Neural cell (in vitro differentiated cells): ENCODE results near the gene ELK4. TPM values are rescaled to one million over a fixed set of nuclear protein-coding genes. Genes with fewer than 3 reads are reported as not detected.

Experiments
- H2AFZ ChIP-seq: fragments of 200-600, 300-800 bp; sonication (generic), shearing (Covaris generic); 2 replicates; pipeline ENCODE4 v1.6.0; 2014; ENCODE audit warnings: low read depth, mild to moderate bottlenecking, antibody characterized with exemption, low read length, moderate library complexity
- H3F3A ChIP-seq: fragments of 200-600 bp; shearing (Covaris generic); 2 replicates; pipeline ENCODE4 v1.6.1; 2016; ENCODE audit warnings: mild to moderate bottlenecking, moderate library complexity, mixed read lengths, antibody characterized with exemption, low read length; ENCODE audit not compliant: insufficient read depth, poor library complexity, severe bottlenecking
- H3K27ac ChIP-seq: fragments of 200-600, 300-800 bp; sonication (generic), shearing (Covaris generic); 2 replicates; pipeline ENCODE4 v1.5.1; 2014; ENCODE audit warnings: mild to moderate bottlenecking, low read length, moderate library complexity
- H3K27me3 ChIP-seq: fragments of 300-800, 200-600 bp; sonication (generic), shearing (Covaris generic); 2 replicates; pipeline ENCODE4 v1.6.0; 2014; ENCODE audit warnings: mild to moderate bottlenecking, low read depth, low read length, moderate library complexity; ENCODE audit not compliant: insufficient read depth
- H3K36me3 ChIP-seq: fragments of 300-800, 200-600 bp; sonication (generic), shearing (Covaris generic); 2 replicates; pipeline ENCODE4 v1.5.1; 2014; ENCODE audit warnings: mild to moderate bottlenecking, antibody characterized with exemption, low read length, moderate library complexity; ENCODE audit not compliant: insufficient read depth
- H3K4me2 ChIP-seq: fragments of 300-800, 200-600 bp; sonication (generic), shearing (Covaris generic); 2 replicates; pipeline ENCODE4 v1.6.0; 2014; ENCODE audit warnings: mild to moderate bottlenecking, low read length
- H3K4me3 ChIP-seq: fragments of 300-800, 200-600 bp; sonication (generic), shearing (Covaris generic); 2 replicates; pipeline ENCODE4 v1.5.1; 2014; ENCODE audit warnings: mild to moderate bottlenecking, low read length, moderate library complexity
- H3K79me2 ChIP-seq: fragments of 200-600 bp; shearing (Covaris generic); replicated peaks from 2 replicates; pipeline ENCODE4 v1.6.0; 2014; ENCODE audit warnings: mild to moderate bottlenecking, low read length, moderate library complexity; ENCODE audit not compliant: insufficient read depth
- H3K9ac ChIP-seq: fragments of 300-800, 200-600 bp; sonication (generic), shearing (Covaris generic); 2 replicates; pipeline ENCODE4 v1.6.1; 2016; ENCODE audit warnings: mild to moderate bottlenecking, low read length, mixed read lengths
- H3K9me2 ChIP-seq: fragments of 200-600 bp; shearing (Covaris generic); 2 replicates; pipeline ENCODE4 v1.6.1; 2016; ENCODE audit warnings: mild to moderate bottlenecking, low read length, mixed read lengths; ENCODE audit not compliant: insufficient read depth
- H3K9me3 ChIP-seq: fragments of 200-600, 300-800 bp; sonication (generic), shearing (Covaris generic); 2 replicates; pipeline ENCODE4 v1.6.1; 2016; ENCODE audit warnings: mild to moderate bottlenecking, mixed run types, low read length, moderate library complexity, mixed read lengths
- H4K20me1 ChIP-seq: fragments of 200-600 bp; shearing (Covaris generic); 2 replicates; pipeline ENCODE4 v1.6.1; 2016; ENCODE audit warnings: mild to moderate bottlenecking, mixed run types; ENCODE audit not compliant: insufficient read depth
- CTCF ChIP-seq: fragments of 450-650 bp; IDR thresholded peaks from 2 replicates; pipeline ENCODE4 v1.5.1; 2014; ENCODE audit warnings: antibody characterized with exemption, mild to moderate bottlenecking, moderate library complexity; ENCODE audit not compliant: poor library complexity, severe bottlenecking
- EP300 ChIP-seq: fragments of 450-650 bp; conservative IDR thresholded peaks from 2 replicates; pipeline ENCODE4 v1.6.1; 2014; ENCODE audit warnings: antibody characterized with exemption, mild to moderate bottlenecking, moderate library complexity; ENCODE audit not compliant: poor library complexity, severe bottlenecking
- EZH2 ChIP-seq: fragments of 200-600, 300-800 bp; shearing (Covaris generic), sonication (generic); IDR thresholded peaks from 2 replicates; pipeline ENCODE4 v1.6.1; 2014; ENCODE audit warnings: antibody characterized with exemption, low read length, borderline replicate concordance, mild to moderate bottlenecking; ENCODE audit not compliant: insufficient read depth, poor library complexity, severe bottlenecking
- MXI1 ChIP-seq: fragments of 450-650 bp; conservative IDR thresholded peaks from 2 replicates; pipeline ENCODE4 v1.6.1; 2014; ENCODE audit warnings: antibody characterized with exemption, mild to moderate bottlenecking; ENCODE audit not compliant: poor library complexity, severe bottlenecking
- POLR2AphosphoS5 ChIP-seq: IDR thresholded peaks from 2 replicates; pipeline ENCODE4 v1.6.1; 2012
- RAD21 ChIP-seq: fragments of 450-650 bp; conservative IDR thresholded peaks from 2 replicates; pipeline ENCODE4 v1.6.1; 2014; ENCODE audit warnings: antibody characterized with exemption, mild to moderate bottlenecking, moderate library complexity
- REST ChIP-seq: IDR thresholded peaks from 2 replicates; pipeline ENCODE4 v1.6.1; 2012; ENCODE audit warnings: borderline replicate concordance
- SMC3 ChIP-seq: fragments of 450-650 bp; conservative IDR thresholded peaks from 2 replicates; pipeline ENCODE4 v1.6.1; 2014; ENCODE audit warnings: antibody characterized with exemption, mild to moderate bottlenecking, moderate library complexity; ENCODE audit not compliant: poor library complexity
- TAF1 ChIP-seq: IDR thresholded peaks from 2 replicates; pipeline ENCODE4 v1.6.1; 2012; ENCODE audit warnings: low read depth
- polyA plus RNA-seq: library from polyadenylated mRNA; depleted of rRNA; stranded (reverse); fragments of >200 nt; gene quantifications from 2 replicates; pipeline ENCODE4 v1.2.3, GENCODE V29; 2014

Gene ELK4
- polyA plus RNA-seq, 1 donor from 2014 or later: 10.0 TPM

- Histone ChIP-seq H4K20me1 (no peaks in the 10 kb centered on the region), H3K27me3 (no peaks in the 10 kb centered on the region), H3K27ac (no peak overlapping the region), H3F3A (no peaks in the 10 kb centered on the region), H3K4me3 (no peak overlapping the region), H3K79me2 (no peaks in the 10 kb centered on the region), H2AFZ (no peak overlapping the region), H3K9me2 (no peaks in the 10 kb centered on the region), H3K9ac (no peak overlapping the region), H3K36me3 (peaks cover 8% of the 10 kb centered on the region), H3K4me2 (no peak overlapping the region), H3K9me3 (no peaks in the 10 kb centered on the region)
- TF ChIP-seq EZH2 (no peak), CTCF (no peak), SMC3 (no peak), MXI1 (no peak), POLR2AphosphoS5 (no peak), RAD21 (no peak), REST (no peak), EP300 (no peak), TAF1 (no peak)
Measured at GRCh38 chr1:205604059-205604458, 27.8 kb downstream of the ELK4 start.

GRCh38 chr1:205601205-205601604, 30.6 kb downstream of the ELK4 start:
- no peak overlapping the region for H3K9ac ChIP-seq
- H3K79me2 ChIP-seq: no peaks in the 10 kb centered on the region
- no peak overlapping the region for H3K27ac ChIP-seq
- no peak overlapping the region for H3K4me2 ChIP-seq
- no peaks in the 10 kb centered on the region for H3K9me2 ChIP-seq
- no peaks in the 10 kb centered on the region for H3K27me3 ChIP-seq
- H3K4me3 ChIP-seq: no peak overlapping the region
- H3K36me3 ChIP-seq: peaks cover 8% of the 10 kb centered on the region
- no peaks in the 10 kb centered on the region for H4K20me1 ChIP-seq
- TF ChIP-seq RAD21: no peak
- TF ChIP-seq POLR2AphosphoS5: no peak
- TF ChIP-seq EP300: no peak
- TF ChIP-seq REST: no peak
- TF ChIP-seq EZH2: no peak
- TF ChIP-seq CTCF: no peak
- TF ChIP-seq MXI1: no peak
- no peak for TF ChIP-seq SMC3
- no peak for TF ChIP-seq TAF1
- no peaks in the 10 kb centered on the region for H3F3A ChIP-seq
- H2AFZ ChIP-seq: no peak overlapping the region
- H3K9me3 ChIP-seq: no peaks in the 10 kb centered on the region
